K562 (cell line): ENCODE results near the gene CCDC93. TPM values are rescaled to one million over a fixed set of nuclear protein-coding genes. Genes with fewer than 3 reads are reported as not detected.

ENCODE experiments used
- ARID2 ChIP-seq: fragments of 450-650 bp; IDR thresholded peaks from 2 replicates; pipeline ENCODE4 v1.6.1; 2017; ENCODE audit warnings: antibody characterized with exemption, mild to moderate bottlenecking
- BRCA1 ChIP-seq, 2 experiments: fragments of 450-650 bp in 1 of 2; sonication (generic) in 1 of 2; formaldehyde crosslinking in 1 of 2; IDR thresholded peaks; 2 replicates each; pipeline versions ENCODE4 v1.5.0 to v1.6.1; 2017 to 2020; ENCODE audit warnings: mild to moderate bottlenecking in 1 of 2, missing genetic modification reagents in 1 of 2
- NFXL1 ChIP-seq: fragments of 450-650 bp; formaldehyde crosslinking; IDR thresholded peaks from 2 replicates; pipeline ENCODE4 v1.4.0; 2021; ENCODE audit warnings: mild to moderate bottlenecking
- NFYB ChIP-seq: IDR thresholded peaks from 2 replicates; pipeline ENCODE4 v1.6.1; 2011; ENCODE audit warnings: mild to moderate bottlenecking, moderate library complexity; ENCODE audit not compliant: insufficient read length; ENCODE audit errors: extremely low read depth
- polyA plus RNA-seq, 8 experiments: library from polyadenylated mRNA; depleted of rRNA in 4 of 8; stranded (reverse) in 5 of 8; unstranded in 3 of 8; fragments of >200 nt; fragmentation: Nextera tagmentation in 2 of 8; fragmentation: Illumina TruSeq in 1 of 8; extraction: Ambion mirVana in 2 of 8; extraction: Trizol in 1 of 8; gene quantifications; 2 replicates each; pipeline versions ENCODE4 v1.2.1 to v1.2.3, GENCODE V29; 2011 to 2014; ENCODE audit warnings: inconsistent platforms in 1 of 8, missing spikeins in 1 of 8
- total RNA-seq, 7 experiments: library from RNA; depleted of rRNA in 6 of 7; stranded (reverse); fragments of >200 nt in 6 of 7; fragmentation: Illumina TruSeq in 2 of 7; extraction: Trizol in 2 of 7; gene quantifications; 2 replicates each; pipeline versions ENCODE4 v1.2.1 to v1.2.3, GENCODE V29; 2011 to 2021; ENCODE audit warnings: low replicate concordance in 1 of 7
- TF ChIP-seq, protein P1 (sequence below): fragments of 450-650 bp; formaldehyde crosslinking; IDR thresholded peaks from 2 replicates; pipeline ENCODE4 v1.4.0; 2020; ENCODE audit warnings: mild to moderate bottlenecking, mixed read lengths
- TF ChIP-seq, protein P2 (sequence below), 2 experiments: IDR thresholded peaks; 2 replicates each; pipeline ENCODE4 v1.6.1; 2012; ENCODE audit warnings: improper control_type of control experiment in 2 of 2, low read depth in 2 of 2, low read length in 2 of 2, borderline replicate concordance in 1 of 2
- TF ChIP-seq, protein P3 (sequence below): sonication (generic); formaldehyde crosslinking; IDR thresholded peaks from 2 replicates; pipeline ENCODE4 v1.8.0; 2022; ENCODE audit warnings: mild to moderate bottlenecking, missing genetic modification reagents

The CCDC93 gene
- total and polyA plus RNA-seq, 9 of the 15 experiments (the other 6 are each of a cell fraction or from before 2014, with no cell fraction given) = 3.3 to 19.3 (median 12.4) TPM

DNA sequence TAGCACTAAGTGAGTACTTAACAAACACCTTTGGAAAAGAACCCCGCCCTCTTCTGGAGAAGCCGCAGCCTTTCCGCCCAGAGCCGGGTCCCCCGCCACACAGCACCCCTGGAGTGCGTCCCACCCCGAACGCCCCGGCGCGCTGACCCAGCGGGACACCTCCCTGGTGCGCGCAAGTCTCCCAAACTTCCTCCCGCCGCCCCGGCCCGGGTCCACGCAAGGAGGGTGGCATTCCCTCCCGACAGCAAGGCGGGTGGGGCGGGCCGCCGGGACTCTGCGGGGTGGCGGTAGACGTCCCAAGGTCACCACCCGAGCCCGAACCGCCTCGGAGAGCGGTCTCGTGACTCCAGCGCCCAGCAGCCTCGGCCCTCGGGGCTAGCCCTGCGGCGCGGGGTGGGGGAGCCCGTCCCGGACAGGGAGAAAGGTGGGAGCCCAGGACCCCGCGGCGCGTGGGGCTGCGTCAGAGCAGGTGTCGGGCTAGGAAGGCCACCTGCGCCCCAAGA lies 598 bp downstream of the CCDC93 start (continued):
- no peak for TF ChIP-seq NFYB
- TF ChIP-seq, protein P1, sequence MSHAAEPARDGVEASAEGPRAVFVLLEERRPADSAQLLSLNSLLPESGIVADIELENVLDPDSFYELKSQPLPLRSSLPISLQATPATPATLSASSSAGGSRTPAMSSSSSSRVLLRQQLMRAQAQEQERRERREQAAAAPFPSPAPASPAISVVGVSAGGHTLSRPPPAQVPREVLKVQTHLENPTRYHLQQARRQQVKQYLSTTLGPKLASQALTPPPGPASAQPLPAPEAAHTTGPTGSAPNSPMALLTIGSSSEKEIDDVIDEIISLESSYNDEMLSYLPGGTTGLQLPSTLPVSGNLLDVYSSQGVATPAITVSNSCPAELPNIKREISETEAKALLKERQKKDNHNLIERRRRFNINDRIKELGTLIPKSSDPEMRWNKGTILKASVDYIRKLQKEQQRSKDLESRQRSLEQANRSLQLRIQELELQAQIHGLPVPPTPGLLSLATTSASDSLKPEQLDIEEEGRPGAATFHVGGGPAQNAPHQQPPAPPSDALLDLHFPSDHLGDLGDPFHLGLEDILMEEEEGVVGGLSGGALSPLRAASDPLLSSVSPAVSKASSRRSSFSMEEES (CRISPR knock-in tag) = peak; percentile 50
- no peak for TF ChIP-seq BRCA1 (IDR thresholded peaks at IDR 0.05)
- no peak for TF ChIP-seq BRCA1 (CRISPR knock-in tag; IDR thresholded peaks at IDR 0.05)
- TF ChIP-seq ARID2 = no peak
- TF ChIP-seq NFXL1 (CRISPR knock-in tag) = no peak
- TF ChIP-seq, protein P2, sequence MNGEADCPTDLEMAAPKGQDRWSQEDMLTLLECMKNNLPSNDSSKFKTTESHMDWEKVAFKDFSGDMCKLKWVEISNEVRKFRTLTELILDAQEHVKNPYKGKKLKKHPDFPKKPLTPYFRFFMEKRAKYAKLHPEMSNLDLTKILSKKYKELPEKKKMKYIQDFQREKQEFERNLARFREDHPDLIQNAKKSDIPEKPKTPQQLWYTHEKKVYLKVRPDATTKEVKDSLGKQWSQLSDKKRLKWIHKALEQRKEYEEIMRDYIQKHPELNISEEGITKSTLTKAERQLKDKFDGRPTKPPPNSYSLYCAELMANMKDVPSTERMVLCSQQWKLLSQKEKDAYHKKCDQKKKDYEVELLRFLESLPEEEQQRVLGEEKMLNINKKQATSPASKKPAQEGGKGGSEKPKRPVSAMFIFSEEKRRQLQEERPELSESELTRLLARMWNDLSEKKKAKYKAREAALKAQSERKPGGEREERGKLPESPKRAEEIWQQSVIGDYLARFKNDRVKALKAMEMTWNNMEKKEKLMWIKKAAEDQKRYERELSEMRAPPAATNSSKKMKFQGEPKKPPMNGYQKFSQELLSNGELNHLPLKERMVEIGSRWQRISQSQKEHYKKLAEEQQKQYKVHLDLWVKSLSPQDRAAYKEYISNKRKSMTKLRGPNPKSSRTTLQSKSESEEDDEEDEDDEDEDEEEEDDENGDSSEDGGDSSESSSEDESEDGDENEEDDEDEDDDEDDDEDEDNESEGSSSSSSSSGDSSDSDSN (IDR thresholded peaks at IDR 0.05; ENCODE audit: borderline replicate concordance in 1 of 2, low read depth in 2 of 2, low read length in 2 of 2) = 0 out of 4 replicates have a peak, but pooled peaks of 1 of the 2 experiments have one; percentile 48
- TF ChIP-seq, protein P3, sequence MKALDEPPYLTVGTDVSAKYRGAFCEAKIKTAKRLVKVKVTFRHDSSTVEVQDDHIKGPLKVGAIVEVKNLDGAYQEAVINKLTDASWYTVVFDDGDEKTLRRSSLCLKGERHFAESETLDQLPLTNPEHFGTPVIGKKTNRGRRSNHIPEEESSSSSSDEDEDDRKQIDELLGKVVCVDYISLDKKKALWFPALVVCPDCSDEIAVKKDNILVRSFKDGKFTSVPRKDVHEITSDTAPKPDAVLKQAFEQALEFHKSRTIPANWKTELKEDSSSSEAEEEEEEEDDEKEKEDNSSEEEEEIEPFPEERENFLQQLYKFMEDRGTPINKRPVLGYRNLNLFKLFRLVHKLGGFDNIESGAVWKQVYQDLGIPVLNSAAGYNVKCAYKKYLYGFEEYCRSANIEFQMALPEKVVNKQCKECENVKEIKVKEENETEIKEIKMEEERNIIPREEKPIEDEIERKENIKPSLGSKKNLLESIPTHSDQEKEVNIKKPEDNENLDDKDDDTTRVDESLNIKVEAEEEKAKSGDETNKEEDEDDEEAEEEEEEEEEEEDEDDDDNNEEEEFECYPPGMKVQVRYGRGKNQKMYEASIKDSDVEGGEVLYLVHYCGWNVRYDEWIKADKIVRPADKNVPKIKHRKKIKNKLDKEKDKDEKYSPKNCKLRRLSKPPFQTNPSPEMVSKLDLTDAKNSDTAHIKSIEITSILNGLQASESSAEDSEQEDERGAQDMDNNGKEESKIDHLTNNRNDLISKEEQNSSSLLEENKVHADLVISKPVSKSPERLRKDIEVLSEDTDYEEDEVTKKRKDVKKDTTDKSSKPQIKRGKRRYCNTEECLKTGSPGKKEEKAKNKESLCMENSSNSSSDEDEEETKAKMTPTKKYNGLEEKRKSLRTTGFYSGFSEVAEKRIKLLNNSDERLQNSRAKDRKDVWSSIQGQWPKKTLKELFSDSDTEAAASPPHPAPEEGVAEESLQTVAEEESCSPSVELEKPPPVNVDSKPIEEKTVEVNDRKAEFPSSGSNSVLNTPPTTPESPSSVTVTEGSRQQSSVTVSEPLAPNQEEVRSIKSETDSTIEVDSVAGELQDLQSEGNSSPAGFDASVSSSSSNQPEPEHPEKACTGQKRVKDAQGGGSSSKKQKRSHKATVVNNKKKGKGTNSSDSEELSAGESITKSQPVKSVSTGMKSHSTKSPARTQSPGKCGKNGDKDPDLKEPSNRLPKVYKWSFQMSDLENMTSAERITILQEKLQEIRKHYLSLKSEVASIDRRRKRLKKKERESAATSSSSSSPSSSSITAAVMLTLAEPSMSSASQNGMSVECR (CRISPR knock-in tag) = peak; percentile 58; the same call in 1 of the 2 replicates
